Measurements from ENCODE around the gene PRAF2.

Gene PRAF2

GRCh38 chrX:49043220-49043986 is 30.4 kb downstream of the PRAF2 start, which contains the start of gene TFE3:
TFE3 (minus strand) TSS chrX:49043357; CDS start chrX:49043226, 131 bp downstream.
- TF ChIP-seq CTCF (IDR thresholded peaks at IDR 0.05; ENCODE audit: low read depth, low read length): peak; percentile 23; the same call in 1 of the 2 replicates
- H3K4me3 ChIP-seq (ENCODE audit: low read depth, low read length): peak within 1 kb of the TSS; percentile 77

GRCh38 chrX:49042581-49043219 is 31.1 kb downstream of the PRAF2 start:
- H3K4me3 ChIP-seq (ENCODE audit: low read depth, low read length): peak overlapping the region; percentile 77
- no peak for TF ChIP-seq CTCF (IDR thresholded peaks at IDR 0.05; ENCODE audit: low read depth, low read length)

- no peak for TF ChIP-seq CTCF (IDR thresholded peaks at IDR 0.05; ENCODE audit: low read depth, low read length)
- H3K4me3 ChIP-seq (ENCODE audit: low read depth, low read length): peak overlapping the region; percentile 77
These were observed 31.8 kb downstream of the PRAF2 start for GRCh38 chrX:49041744-49042580.

- peak overlapping the region; percentile 77 for H3K4me3 ChIP-seq (ENCODE audit: low read depth, low read length)
- no peak for TF ChIP-seq CTCF (IDR thresholded peaks at IDR 0.05; ENCODE audit: low read depth, low read length)
These were observed 33.3 kb downstream of the PRAF2 start for GRCh38 chrX:49040376-49040955.

- H3K4me3 ChIP-seq (ENCODE audit: low read depth, low read length): peak overlapping the region; percentile 77
These were observed 34.0 kb downstream of the PRAF2 start for GRCh38 chrX:49039598-49040375.

More at GRCh38 chrX:49039598-49040375, 34.0 kb downstream of the PRAF2 start:
- TF ChIP-seq CTCF (IDR thresholded peaks at IDR 0.05; ENCODE audit: low read depth, low read length): 0 out of 2 replicates have a peak, but pooled peaks have one; percentile 13

Data from WI38 (cell line).